HepG2 (cell line): Measurements from ENCODE around the gene KIF21B. TPM values are rescaled to one million over a fixed set of nuclear protein-coding genes. Genes with fewer than 3 reads are reported as not detected.

ENCODE experiments used
- ATAC-seq: fragments of 200-7000 bp; cut with Tn5 transposase; 3 replicates; pipeline ENCODE4 v1.9.1; 2020; ENCODE audit warnings: mild to moderate bottlenecking, moderate library complexity
- BruUV-seq: library from RNA; stranded (reverse); fragments of 400-500 nt; replicated peaks from 2 replicates; lab custom pipeline; 2021; lab: Mats Ljungman, UMichigan
- CTCF ChIA-PET: fragments of 300-600 bp; formaldehyde crosslinking; extraction: SDS; loops from one replicate; lab custom pipeline; 2021; ENCODE audit warnings: low total read pairs, inconsistent platforms, low intra/inter-chr PET ratio; lab: Yijun Ruan, JAX
- POLR2A ChIA-PET: fragments of 350-600 bp; sonication (Branson Sonifier 250); formaldehyde crosslinking; loops from one replicate; lab custom pipeline; 2020; ENCODE audit warnings: antibody characterized with exemption, inconsistent platforms; lab: Yijun Ruan, JAX
- DNase-seq: peaks from one replicate; pipeline ENCODE4 v3.0.0-alpha.2; 2015; ENCODE audit warnings: low spot score
- FAIRE-seq: peaks from 3 replicates; lab custom pipeline; 2011; peaks lifted over from hg19 to GRCh38; lab: Jason Lieb, UNC
- H2AFZ ChIP-seq: one replicate; pipeline ENCODE4 v1.6.1; 2011; ENCODE audit warnings: low read length, inconsistent platforms
- H3K27ac ChIP-seq: fragments of 300-600 bp; 3 replicates; pipeline ENCODE4 v1.8.0; 2011; ENCODE audit warnings: mixed run types, mild to moderate bottlenecking, mixed read lengths, low read length, inconsistent platforms; ENCODE audit not compliant: insufficient read depth; ENCODE audit errors: extremely low read length
- H3K27me3 ChIP-seq, 2 experiments: fragments of 200-600 bp in 1 of 2; 2 replicates in 1 of 2; 3 replicates in 1 of 2; pipeline versions ENCODE4 v1.6.0 to v1.8.0; 2011; ENCODE audit warnings: low read length in 2 of 2, mild to moderate bottlenecking in 2 of 2, moderate library complexity in 2 of 2, inconsistent platforms in 1 of 2; ENCODE audit not compliant: insufficient read depth in 2 of 2, control insufficient read depth in 1 of 2
- H3K36me3 ChIP-seq, 2 experiments: fragments of 200-600 bp in 1 of 2; replicated peaks in 1 of 2; 2 replicates in 1 of 2; 3 replicates in 1 of 2; pipeline versions ENCODE4 v1.5.1 to v1.8.0; 2011; ENCODE audit warnings: low read length in 2 of 2, inconsistent platforms in 1 of 2; ENCODE audit not compliant: insufficient read depth in 2 of 2, control insufficient read depth in 1 of 2
- H3K4me1 ChIP-seq: 2 replicates; pipeline ENCODE4 v1.5.1; 2012; ENCODE audit warnings: low read length, inconsistent platforms; ENCODE audit not compliant: insufficient read depth
- H3K4me2 ChIP-seq: 2 replicates; pipeline ENCODE4 v1.6.0; 2011; ENCODE audit warnings: low read depth, low read length, inconsistent platforms
- H3K4me3 ChIP-seq, 3 experiments: fragments of 200-600 bp in 1 of 3; sonication (generic), shearing (Covaris generic) in 1 of 3; replicated peaks in 1 of 3; 2 replicates each; pipeline ENCODE4 v1.5.1; 2011 to 2016; ENCODE audit warnings: low read length in 3 of 3, inconsistent platforms in 2 of 3, low read depth in 2 of 3, mild to moderate bottlenecking in 2 of 3, control low read depth in 1 of 3, mixed read lengths in 1 of 3; ENCODE audit not compliant: insufficient read depth in 1 of 3
- H3K79me2 ChIP-seq: one replicate; pipeline ENCODE4 v1.6.1; 2011; ENCODE audit warnings: low read length, inconsistent platforms; ENCODE audit not compliant: insufficient read depth
- H3K9ac ChIP-seq: 2 replicates; pipeline ENCODE4 v1.6.0; 2011; ENCODE audit warnings: mild to moderate bottlenecking, low read depth, low read length, inconsistent platforms; ENCODE audit not compliant: insufficient read depth
- H3K9me3 ChIP-seq: 2 replicates; pipeline ENCODE4 v1.5.1; 2012; ENCODE audit warnings: mild to moderate bottlenecking, low read length
- H4K20me1 ChIP-seq: 2 replicates; pipeline ENCODE4 v1.6.0; 2011; ENCODE audit warnings: inconsistent platforms, mild to moderate bottlenecking, low read length, moderate library complexity; ENCODE audit not compliant: insufficient read depth
- ATF7 ChIP-seq, 2 experiments: fragments of 450-650 bp in 1 of 2; sonication (generic) in 1 of 2; formaldehyde crosslinking in 1 of 2; IDR thresholded peaks; 2 replicates each; pipeline versions ENCODE4 v1.4.0 to v1.6.1; 2016 to 2020; ENCODE audit warnings: antibody characterized with exemption in 1 of 2, mild to moderate bottlenecking in 1 of 2, missing genetic modification reagents in 1 of 2
- CCDC6 ChIP-seq: sonication (generic); formaldehyde crosslinking; IDR thresholded peaks from 2 replicates; pipeline ENCODE4 v1.8.1; 2022; ENCODE audit warnings: mild to moderate bottlenecking, missing genetic modification reagents, moderate library complexity
- EHMT2 ChIP-seq: fragments of 200-600 bp; sonication (generic); IDR thresholded peaks from 2 replicates; pipeline ENCODE4 v1.7.0; 2017; ENCODE audit warnings: antibody characterized with exemption, low read depth, low read length, borderline replicate concordance
- SP1 ChIP-seq, 2 experiments: fragments of 450-650 bp in 1 of 2; sonication (generic) in 1 of 2; formaldehyde crosslinking in 1 of 2; IDR thresholded peaks; 2 replicates each; pipeline versions ENCODE4 v1.4.0 to v1.6.1; 2016 to 2020; ENCODE audit warnings: missing genetic modification reagents in 1 of 2
- TBP ChIP-seq: sonication (generic); formaldehyde crosslinking; IDR thresholded peaks from 2 replicates; pipeline ENCODE4 v1.5.0; 2020; ENCODE audit warnings: missing genetic modification reagents
- THAP11 ChIP-seq: IDR thresholded peaks from 2 replicates; pipeline ENCODE4 v1.6.1; 2016; ENCODE audit warnings: missing biosample characterization, missing genetic modification reagents
- U2AF2 ChIP-seq: fragments of 200-400 bp; formaldehyde crosslinking; IDR thresholded peaks from 2 replicates; pipeline ENCODE4 v1.6.1; 2017; ENCODE audit warnings: low read depth, mild to moderate bottlenecking, low read length
- XBP1 ChIP-seq: sonication (generic); formaldehyde crosslinking; IDR thresholded peaks from 2 replicates; pipeline ENCODE4 v1.5.0; 2020; ENCODE audit warnings: missing genetic modification reagents
- ZC3H13 ChIP-seq: sonication (generic); formaldehyde crosslinking; IDR thresholded peaks from 2 replicates; pipeline ENCODE4 v1.8.1; 2023; ENCODE audit warnings: mild to moderate bottlenecking, missing genetic modification reagents, moderate library complexity
- ZFP41 ChIP-seq: sonication (generic); formaldehyde crosslinking; IDR thresholded peaks from 2 replicates; pipeline ENCODE4 v1.4.0; 2020; ENCODE audit warnings: mild to moderate bottlenecking, missing genetic modification reagents, borderline replicate concordance
- ZFP62 ChIP-seq: sonication (generic); formaldehyde crosslinking; IDR thresholded peaks from 2 replicates; pipeline ENCODE4 v1.4.0; 2020; ENCODE audit warnings: missing genetic modification reagents
- ZNF24 ChIP-seq: fragments of 450-650 bp; IDR thresholded peaks from 2 replicates; pipeline ENCODE4 v1.6.1; 2017; ENCODE audit warnings: antibody characterized with exemption, mild to moderate bottlenecking
- ZNF251 ChIP-seq: sonication (generic); formaldehyde crosslinking; IDR thresholded peaks from 2 replicates; pipeline ENCODE4 v1.9.0; 2021; ENCODE audit warnings: mild to moderate bottlenecking, missing genetic modification reagents
- ZNF510 ChIP-seq: sonication (generic); formaldehyde crosslinking; IDR thresholded peaks from 2 replicates; pipeline ENCODE4 v1.4.0; 2020; ENCODE audit warnings: low read depth, mild to moderate bottlenecking, missing genetic modification reagents
- ZNF629 ChIP-seq: sonication (generic); formaldehyde crosslinking; conservative IDR thresholded peaks from 2 replicates; pipeline ENCODE4 v1.5.0; 2020; ENCODE audit warnings: missing genetic modification reagents
- ZNF772 ChIP-seq: sonication (generic); formaldehyde crosslinking; IDR thresholded peaks from 2 replicates; pipeline ENCODE4 v1.5.0; 2020; ENCODE audit warnings: mild to moderate bottlenecking, missing genetic modification reagents
- WGBS: methylation state at CpG from one replicate; pipeline ENCODE4 v1.1.6; 2017; ENCODE audit warnings: low lambda C conversion rate; 5-methylcytosine and 5-hydroxymethylcytosine counted together
- in situ Hi-C: cut with HindIII; loops from 2 replicates; pipeline ENCODE4 v1.10.0; 2017; ENCODE audit warnings: low pct_unique_long_range_greater_than_20kb; ENCODE audit not compliant: extremely low pct_ligation_motif_present
- intact Hi-C: fragments of 100-400 bp; cut with micrococcal nuclease; formaldehyde crosslinking; loops from one replicate; pipeline ENCODE4 v1.10.0; 2022; ENCODE audit not compliant: unreplicated experiment
- polyA plus RNA-seq, 8 experiments: library from polyadenylated mRNA; depleted of rRNA in 3 of 8; stranded (reverse) in 7 of 8; unstranded in 1 of 8; fragments of >200 nt; fragmentation: Illumina TruSeq in 4 of 8; extraction: Trizol in 4 of 8; gene quantifications; 2 replicates each; pipeline versions ENCODE4 v1.2.1 to v1.2.3, GENCODE V29; 2011 to 2016; ENCODE audit warnings: low read depth in 4 of 8, missing spikeins in 1 of 8, mixed read lengths in 1 of 8; ENCODE audit not compliant: insufficient read depth in 1 of 8
- total RNA-seq, 5 experiments: library from RNA; depleted of rRNA; stranded (reverse); fragments of >200 nt; fragmentation: Illumina TruSeq; extraction: Trizol; gene quantifications; 2 replicates each; pipeline ENCODE4 v1.2.3, GENCODE V29; 2016; ENCODE audit warnings: low read depth in 1 of 5
- TF ChIP-seq, protein P1 (sequence below): sonication (generic); formaldehyde crosslinking; IDR thresholded peaks from 2 replicates; pipeline ENCODE4 v1.5.1; 2020; ENCODE audit warnings: missing genetic modification reagents, mild to moderate bottlenecking, borderline replicate concordance

The KIF21B gene
- total and polyA plus RNA-seq, 2 of the 13 experiments (the other 11 are each of a cell fraction or from before 2014, with no cell fraction given), result 0.17 to 0.20 TPM

- BruUV-seq, result no TSS peak
- no peak overlapping the region for H3K27ac ChIP-seq
- POLR2A ChIA-PET, result no interaction called here
- FAIRE-seq (no peak), ATAC-seq (no peak), DNase-seq (no peak)
- H3K27me3 ChIP-seq, result no peaks in the 10 kb centered on the region; a peak in 1 of 5 replicates
- no peak for TF ChIP-seq CCDC6
- no peak for TF ChIP-seq THAP11 (CRISPR knock-in tag)
- no peak for TF ChIP-seq SP1 (IDR thresholded peaks at IDR 0.05)
- no peak for TF ChIP-seq SP1 (CRISPR knock-in tag; IDR thresholded peaks at IDR 0.05)
- TF ChIP-seq U2AF2, result no peak
- TF ChIP-seq TBP, result no peak
- TF ChIP-seq XBP1 (CRISPR knock-in tag), result no peak
- TF ChIP-seq ZFP62 (CRISPR knock-in tag), result no peak
- TF ChIP-seq, protein P1, sequence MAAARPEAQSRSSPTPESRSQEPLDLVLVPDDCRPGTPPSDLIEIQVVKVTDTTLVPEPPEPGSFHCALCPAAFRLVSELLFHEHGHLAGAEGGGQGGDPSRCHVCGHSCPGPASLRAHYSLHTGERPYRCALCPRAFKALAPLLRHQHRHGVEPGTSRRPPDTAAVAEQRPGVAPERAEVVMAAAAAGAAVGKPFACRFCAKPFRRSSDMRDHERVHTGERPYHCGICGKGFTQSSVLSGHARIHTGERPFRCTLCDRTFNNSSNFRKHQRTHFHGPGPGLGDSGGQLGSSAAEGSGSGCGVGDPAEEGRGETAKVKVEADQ (CRISPR knock-in tag), result no peak
- TF ChIP-seq ZNF251 (CRISPR knock-in tag), result no peak
- TF ChIP-seq ZFP41 (CRISPR knock-in tag), result no peak
- TF ChIP-seq ZNF510, result no peak
- no peak for TF ChIP-seq ZNF629 (CRISPR knock-in tag)
- TF ChIP-seq ATF7 (IDR thresholded peaks at IDR 0.05), result no peak
- no peak for TF ChIP-seq ATF7 (CRISPR knock-in tag; IDR thresholded peaks at IDR 0.05)
- no peak for TF ChIP-seq ZNF772
- no peak for TF ChIP-seq ZNF24
- no peak for TF ChIP-seq EHMT2
- TF ChIP-seq ZC3H13 (CRISPR knock-in tag), result no peak
- H4K20me1 ChIP-seq, result no peaks in the 10 kb centered on the region
- intact Hi-C loops (no loop called here), in situ Hi-C loops (no loop called here)
- no peak overlapping the region for H2AFZ ChIP-seq
- no peak overlapping the region for H3K4me3 ChIP-seq
- H3K4me1 ChIP-seq, result no peaks in the 10 kb centered on the region
- WGBS, result 74% methylated on average over 10 of the region's 14 CpGs
- no peaks in the 10 kb centered on the region for H3K36me3 ChIP-seq
- no peak overlapping the region for H3K9ac ChIP-seq
- H3K9me3 ChIP-seq, result no peaks in the 10 kb centered on the region
- no peak overlapping the region for H3K4me2 ChIP-seq
- CTCF ChIA-PET, result no interaction called here
- H3K79me2 ChIP-seq, result no peaks in the 10 kb centered on the region
Observed at GRCh38 chr1:200999667-201000066, 23.8 kb downstream of the KIF21B start.
